HepG2 (cell line): ENCODE data around the gene ALB. TPM values are rescaled to one million over a fixed set of nuclear protein-coding genes. Genes with fewer than 3 reads are reported as not detected.

Source experiments
- ATF1 ChIP-seq: IDR thresholded peaks from 2 replicates; pipeline ENCODE4 v1.6.1; 2016; ENCODE audit warnings: mild to moderate bottlenecking, control low read depth
- FOXC1 ChIP-seq: sonication (generic); formaldehyde crosslinking; IDR thresholded peaks from 2 replicates; pipeline ENCODE4 v1.8.0; 2022; ENCODE audit warnings: mild to moderate bottlenecking, missing genetic modification reagents, borderline replicate concordance
- GLI4 ChIP-seq: sonication (generic); formaldehyde crosslinking; IDR thresholded peaks from 2 replicates; pipeline ENCODE4 v1.5.1; 2020; ENCODE audit warnings: missing genetic modification reagents, mild to moderate bottlenecking, moderate library complexity, borderline replicate concordance
- HNF1A ChIP-seq, 2 experiments: sonication (generic) in 1 of 2; formaldehyde crosslinking in 1 of 2; IDR thresholded peaks; 2 replicates each; pipeline versions ENCODE4 v1.4.0 to v1.6.1; 2016 to 2020; ENCODE audit warnings: borderline replicate concordance in 1 of 2, low read depth in 1 of 2, mild to moderate bottlenecking in 1 of 2, missing genetic modification reagents in 1 of 2
- KAT7 ChIP-seq: IDR thresholded peaks from 2 replicates; pipeline ENCODE4 v1.6.1; 2018; ENCODE audit warnings: borderline replicate concordance, missing compliant biosample characterization
- MTA1 ChIP-seq: sonication (generic); formaldehyde crosslinking; IDR thresholded peaks from 2 replicates; pipeline ENCODE4 v1.4.0; 2020; ENCODE audit warnings: missing genetic modification reagents, mild to moderate bottlenecking, borderline replicate concordance
- ONECUT2 ChIP-seq: sonication (generic); formaldehyde crosslinking; IDR thresholded peaks from 2 replicates; pipeline ENCODE4 v1.4.0; 2020; ENCODE audit warnings: missing genetic modification reagents
- PLSCR1 ChIP-seq: sonication (generic); formaldehyde crosslinking; IDR thresholded peaks from 2 replicates; pipeline ENCODE4 v1.5.0; 2020; ENCODE audit warnings: missing genetic modification reagents, mild to moderate bottlenecking, borderline replicate concordance
- RFX1 ChIP-seq: fragments of 450-650 bp; IDR thresholded peaks from 2 replicates; pipeline ENCODE4 v1.6.1; 2017
- SKI ChIP-seq: fragments of 450-650 bp; IDR thresholded peaks from one replicate; pipeline ENCODE4 v1.6.1; 2018; ENCODE audit warnings: mild to moderate bottlenecking; ENCODE audit not compliant: partially characterized antibody
- SRF ChIP-seq: IDR thresholded peaks from 2 replicates; pipeline ENCODE4 v1.6.1; 2011; ENCODE audit warnings: mild to moderate bottlenecking, low read depth, low read length, moderate library complexity
- ZBTB39 ChIP-seq: sonication (generic); formaldehyde crosslinking; IDR thresholded peaks from 2 replicates; pipeline ENCODE4 v1.5.0; 2020; ENCODE audit warnings: missing genetic modification reagents
- ZNF34 ChIP-seq: sonication (generic); formaldehyde crosslinking; IDR thresholded peaks from 2 replicates; pipeline ENCODE4 v1.4.0; 2020; ENCODE audit warnings: mild to moderate bottlenecking, missing genetic modification reagents, borderline replicate concordance
- ZNF350 ChIP-seq: sonication (generic); formaldehyde crosslinking; IDR thresholded peaks from 2 replicates; pipeline ENCODE4 v1.4.0; 2020; ENCODE audit warnings: mild to moderate bottlenecking, low read depth, missing genetic modification reagents, borderline replicate concordance
- ZNF777 ChIP-seq: sonication (generic); formaldehyde crosslinking; IDR thresholded peaks from 2 replicates; pipeline ENCODE4 v1.4.0; 2020; ENCODE audit warnings: missing genetic modification reagents
- polyA plus RNA-seq, 8 experiments: library from polyadenylated mRNA; depleted of rRNA in 3 of 8; stranded (reverse) in 7 of 8; unstranded in 1 of 8; fragments of >200 nt; fragmentation: Illumina TruSeq in 4 of 8; extraction: Trizol in 4 of 8; gene quantifications; 2 replicates each; pipeline versions ENCODE4 v1.2.1 to v1.2.3, GENCODE V29; 2011 to 2016; ENCODE audit warnings: low read depth in 4 of 8, missing spikeins in 1 of 8, mixed read lengths in 1 of 8; ENCODE audit not compliant: insufficient read depth in 1 of 8
- total RNA-seq, 5 experiments: library from RNA; depleted of rRNA; stranded (reverse); fragments of >200 nt; fragmentation: Illumina TruSeq; extraction: Trizol; gene quantifications; 2 replicates each; pipeline ENCODE4 v1.2.3, GENCODE V29; 2016; ENCODE audit warnings: low read depth in 1 of 5
- TF ChIP-seq, protein P1 (sequence below): sonication (generic); formaldehyde crosslinking; IDR thresholded peaks from 2 replicates; pipeline ENCODE4 v1.4.0; 2020; ENCODE audit warnings: missing genetic modification reagents
- TF ChIP-seq, protein P2 (sequence below): sonication (generic); formaldehyde crosslinking; IDR thresholded peaks from 2 replicates; pipeline ENCODE4 v1.4.0; 2020; ENCODE audit warnings: missing genetic modification reagents

Gene ALB
- total and polyA plus RNA-seq, 2 of the 13 experiments (the other 11 are each of a cell fraction or from before 2014, with no cell fraction given) = 22,259 to 22,625 TPM

- TF ChIP-seq ONECUT2 (CRISPR knock-in tag) = peak; percentile 76
- TF ChIP-seq ATF1 (CRISPR knock-in tag) = peak; percentile 48; the same call in 1 of the 2 replicates
- no peak for TF ChIP-seq RFX1
- TF ChIP-seq ZNF350 (CRISPR knock-in tag) = no peak
- TF ChIP-seq PLSCR1 = no peak
- TF ChIP-seq SRF = no peak
- TF ChIP-seq, protein P1, sequence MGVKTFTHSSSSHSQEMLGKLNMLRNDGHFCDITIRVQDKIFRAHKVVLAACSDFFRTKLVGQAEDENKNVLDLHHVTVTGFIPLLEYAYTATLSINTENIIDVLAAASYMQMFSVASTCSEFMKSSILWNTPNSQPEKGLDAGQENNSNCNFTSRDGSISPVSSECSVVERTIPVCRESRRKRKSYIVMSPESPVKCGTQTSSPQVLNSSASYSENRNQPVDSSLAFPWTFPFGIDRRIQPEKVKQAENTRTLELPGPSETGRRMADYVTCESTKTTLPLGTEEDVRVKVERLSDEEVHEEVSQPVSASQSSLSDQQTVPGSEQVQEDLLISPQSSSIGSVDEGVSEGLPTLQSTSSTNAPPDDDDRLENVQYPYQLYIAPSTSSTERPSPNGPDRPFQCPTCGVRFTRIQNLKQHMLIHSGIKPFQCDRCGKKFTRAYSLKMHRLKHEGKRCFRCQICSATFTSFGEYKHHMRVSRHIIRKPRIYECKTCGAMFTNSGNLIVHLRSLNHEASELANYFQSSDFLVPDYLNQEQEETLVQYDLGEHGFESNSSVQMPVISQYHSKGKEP (CRISPR knock-in tag) = no peak
- TF ChIP-seq ZNF777 (CRISPR knock-in tag) = no peak
- peak; percentile 81; the same call in 1 of the 2 replicates for TF ChIP-seq KAT7 (CRISPR knock-in tag)
- TF ChIP-seq ZNF34 (CRISPR knock-in tag) = no peak
- TF ChIP-seq SKI = peak; percentile 73
- TF ChIP-seq, protein P2, sequence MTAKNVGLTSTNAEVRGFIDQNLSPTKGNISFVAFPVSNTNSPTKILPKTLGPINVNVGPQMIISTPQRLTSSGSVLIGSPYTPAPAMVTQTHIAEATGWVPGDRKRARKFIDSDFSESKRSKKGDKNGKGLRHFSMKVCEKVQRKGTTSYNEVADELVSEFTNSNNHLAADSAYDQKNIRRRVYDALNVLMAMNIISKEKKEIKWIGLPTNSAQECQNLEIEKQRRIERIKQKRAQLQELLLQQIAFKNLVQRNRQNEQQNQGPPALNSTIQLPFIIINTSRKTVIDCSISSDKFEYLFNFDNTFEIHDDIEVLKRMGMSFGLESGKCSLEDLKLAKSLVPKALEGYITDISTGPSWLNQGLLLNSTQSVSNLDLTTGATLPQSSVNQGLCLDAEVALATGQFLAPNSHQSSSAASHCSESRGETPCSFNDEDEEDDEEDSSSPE (CRISPR knock-in tag) = 0 out of 2 replicates have a peak, but pooled peaks have one; percentile 19
- no peak for TF ChIP-seq ZBTB39
- TF ChIP-seq HNF1A (IDR thresholded peaks at IDR 0.05; ENCODE audit: low read depth) = peak; percentile 96
- TF ChIP-seq HNF1A (CRISPR knock-in tag; IDR thresholded peaks at IDR 0.05; ENCODE audit: borderline replicate concordance) = peak; percentile 95
- TF ChIP-seq MTA1 (CRISPR knock-in tag) = no peak
- no peak for TF ChIP-seq GLI4 (CRISPR knock-in tag)
- no peak for TF ChIP-seq FOXC1 (CRISPR knock-in tag)
Observed at GRCh38 chr4:73432169-73433000, 28.3 kb downstream of the ALB start (continued).
